Measurements from ENCODE around the gene IVNS1ABP. TPM values are rescaled to one million over a fixed set of nuclear protein-coding genes. Genes with fewer than 3 reads are reported as not detected.
"Not testable (repeated sequence)": the region's sequence is repeated elsewhere in the genome, so short reads cannot be mapped to it uniquely, and the experiment has no call there.

IVNS1ABP gene
- 100 to 1,000 TPM in 1 of 4 donors, 10 to 100 TPM in 3; 41.8 to 125 (median 66.7) TPM for total RNA-seq

- TF ChIP-seq EP300 (IDR thresholded peaks at IDR 0.05): peak in 1 of 2 donors; percentile 96
- peak in 3 of 5 experiments; percentile 13 to 24 (median 23) for TF ChIP-seq CTCF (IDR thresholded peaks at IDR 0.05)
- peak; percentile 84 to 95 for TF ChIP-seq POLR2A (IDR thresholded peaks at IDR 0.05)
- Histone ChIP-seq H3K27me3 (no peaks in the 10 kb centered on the region), H3K4me3 (peak within 1 kb of the TSS; percentile 84 to 97 (median 90)), H3K9me3 (no peaks in the 10 kb centered on the region), H3K36me3 (no peaks in the 10 kb centered on the region), H3K4me1 (peaks cover 0 to 51% (median 19%) of the 10 kb centered on the region in 4 donors), H3K27ac (peak within 1 kb of the TSS; percentile 96 to 99 (median 98))
- DNase-seq (ENCODE audit: low spot score in 2 of 2): peak; percentile 88 to 91
- 0 to 1% methylated on average over 65 to 75 of the region's 80 CpGs for WGBS, 2 donors
Observed at GRCh38 chr1:185317034-185317885, at the start of gene IVNS1ABP. IVNS1ABP (minus strand) TSS chr1:185317243; CDS start chr1:185309493, 7,750 bp downstream.

GRCh38 chr1:185365951-185366350 is 48.9 kb upstream of the IVNS1ABP start:
- H3K27me3 ChIP-seq: no peaks in the 10 kb centered on the region
- peaks cover 0 to 26% (median 0%) of the 10 kb centered on the region in 4 donors for H3K9me3 ChIP-seq
- no peak overlapping the region for H3K27ac ChIP-seq
- TF ChIP-seq POLR2A (IDR thresholded peaks at IDR 0.05) (no peak), EP300 (IDR thresholded peaks at IDR 0.05) (no peak), CTCF (IDR thresholded peaks at IDR 0.05) (no peak)
- no peak overlapping the region for H3K4me3 ChIP-seq
- 84 to 88% methylated on average over 3 of the region's 3 CpGs for WGBS, 2 donors
- no peak for DNase-seq (ENCODE audit: low spot score in 2 of 2)
- H3K36me3 ChIP-seq: no peaks in the 10 kb centered on the region
- H3K4me1 ChIP-seq: no peaks in the 10 kb centered on the region

GRCh38 chr1:185364528-185364927 is 47.5 kb upstream of the IVNS1ABP start:
- not testable (repeated sequence) for H3K27me3 ChIP-seq; H3K27ac ChIP-seq; H3K4me1 ChIP-seq; DNase-seq (ENCODE audit: low spot score in 2 of 2); H3K36me3 ChIP-seq; H3K4me3 ChIP-seq
- WGBS, 2 donors: 63 to 65% methylated on average over 3 of the region's 3 CpGs
- peaks cover 0 to 31% (median 0%) of the 10 kb centered on the region in 4 donors for H3K9me3 ChIP-seq

GRCh38 chr1:185363205-185363604 is 46.2 kb upstream of the IVNS1ABP start:
- no peak for TF ChIP-seq CTCF (IDR thresholded peaks at IDR 0.05)
- no peak for TF ChIP-seq POLR2A (IDR thresholded peaks at IDR 0.05)
- no peak for TF ChIP-seq EP300 (IDR thresholded peaks at IDR 0.05)
- Histone ChIP-seq H3K9me3 (peaks cover 0 to 31% (median 0%) of the 10 kb centered on the region in 4 donors), H3K27me3 (no peaks in the 10 kb centered on the region), H3K4me1 (no peaks in the 10 kb centered on the region), H3K4me3 (no peak overlapping the region), H3K36me3 (no peaks in the 10 kb centered on the region), H3K27ac (no peak overlapping the region)
- DNase-seq (ENCODE audit: low spot score in 2 of 2): no peak

- no peak for DNase-seq (ENCODE audit: low spot score in 2 of 2)
- TF ChIP-seq EP300 (IDR thresholded peaks at IDR 0.05): no peak
- no peak for TF ChIP-seq CTCF (IDR thresholded peaks at IDR 0.05)
- WGBS, 2 donors: 95 to 96% methylated on average over 1 of the region's 1 CpG
- Histone ChIP-seq H3K9me3 (peaks cover 0 to 31% (median 0%) of the 10 kb centered on the region in 4 donors), H3K4me3 (no peak overlapping the region), H3K4me1 (no peaks in the 10 kb centered on the region), H3K27me3 (no peaks in the 10 kb centered on the region), H3K27ac (no peak overlapping the region), H3K36me3 (no peaks in the 10 kb centered on the region)
Observed at GRCh38 chr1:185360714-185361113, 43.7 kb upstream of the IVNS1ABP start.

Measured in tibial nerve (tissue), 4 donors.